ENCODE measurements around the gene DDX31.

Gene DDX31

GRCh38 chr9:132671620-132672412 lies 2.0 kb upstream of the DDX31 start:
- no peak for DNase-seq

GRCh38 chr9:132670457-132671391 lies 941 bp upstream of the DDX31 start, which contains the start of gene GTF3C4:
Gene GTF3C4, plus strand, starts transcription at chr9:132670464. Its CDS starts 135 bp downstream, at chr9:132670599.
- peak; percentile 64 for DNase-seq

DNA sequence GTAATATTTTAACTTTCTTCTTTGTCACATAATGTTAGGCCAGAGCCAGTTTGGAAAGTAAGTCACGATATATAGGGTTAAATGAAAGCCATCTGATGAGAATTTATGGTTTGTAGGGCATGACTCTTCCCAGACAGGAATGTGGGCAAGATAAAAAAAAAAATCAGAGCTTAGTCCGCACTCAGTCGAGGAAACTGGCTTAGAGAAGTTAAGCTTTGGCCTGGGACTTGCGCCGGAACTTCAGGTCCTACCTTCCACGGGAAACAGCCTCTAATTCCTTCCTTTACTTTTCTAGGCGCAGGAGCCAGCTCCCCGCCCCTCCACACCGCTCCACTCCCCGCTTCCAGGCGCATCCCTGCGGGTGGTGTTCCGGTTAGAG lies 475 bp downstream of the DDX31 start:
- DNase-seq, result no peak

GRCh38 chr9:132663851-132664250 lies 5.9 kb downstream of the DDX31 start:
- DNase-seq, result no peak

DNA sequence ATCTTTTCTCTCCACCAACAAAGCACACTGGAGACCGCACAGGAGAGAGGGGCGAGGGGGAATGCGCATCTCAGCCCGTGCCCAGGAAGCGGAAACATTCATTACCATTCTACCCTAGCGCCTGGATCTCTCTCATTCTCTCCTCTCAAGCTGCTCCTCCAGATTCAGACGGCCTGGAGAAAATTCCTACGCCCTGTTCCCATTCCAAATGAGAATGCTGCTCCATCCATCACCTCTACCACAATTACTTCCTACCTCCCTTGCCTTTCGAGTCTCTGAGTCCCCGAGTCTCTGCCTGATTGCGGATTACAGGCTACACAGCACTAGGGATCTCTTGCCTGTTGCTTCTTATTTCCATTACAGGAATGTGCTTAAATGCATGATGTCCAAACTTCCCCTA lies 6.7 kb downstream of the DDX31 start:
- DNase-seq, result no peak

DNA sequence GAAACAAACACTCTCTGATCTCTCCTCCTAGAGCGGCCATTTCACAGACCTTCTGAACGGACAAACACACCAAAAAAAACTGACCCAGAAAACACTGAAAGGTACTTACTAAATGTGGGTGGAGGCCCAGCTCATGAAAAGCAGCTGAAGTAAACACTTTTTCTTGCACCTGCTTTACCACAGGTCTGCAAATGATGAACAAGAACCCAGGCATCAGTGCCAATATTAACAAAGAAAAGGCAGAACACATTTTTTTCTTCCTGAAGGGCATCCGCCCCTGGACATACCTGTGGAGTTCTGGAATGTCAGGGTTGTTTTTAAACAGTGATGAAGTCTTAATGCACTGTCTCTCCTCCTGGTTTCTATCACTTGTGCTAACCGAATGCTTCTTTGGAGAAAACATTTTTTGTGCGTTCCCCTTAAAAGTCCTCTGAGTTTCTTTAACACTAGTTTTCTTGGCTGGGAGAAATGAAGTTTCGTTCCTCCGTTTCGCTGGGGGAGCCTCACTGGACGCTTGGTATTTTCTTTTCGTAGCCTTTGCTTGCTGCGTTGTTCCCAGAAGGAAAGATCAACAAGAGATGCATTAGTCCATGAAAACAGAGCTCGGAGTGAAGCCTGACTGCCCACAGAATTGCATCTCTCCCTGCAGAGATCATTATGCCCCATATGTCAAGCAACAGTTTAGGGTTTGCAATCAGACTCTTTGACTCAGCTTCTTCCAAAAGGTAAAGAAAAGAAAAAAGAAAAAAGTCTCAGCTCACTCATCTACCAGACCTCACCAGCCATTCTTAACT lies 7.4 kb downstream of the DDX31 start:
- no peak for DNase-seq

- no peak for DNase-seq
Observed at GRCh38 chr9:132656299-132656698, 13.5 kb downstream of the DDX31 start.

GRCh38 chr9:132651259-132651658 lies 18.5 kb downstream of the DDX31 start:
- no peak for DNase-seq

GRCh38 chr9:132648685-132649084 lies 21.1 kb downstream of the DDX31 start:
- no peak for DNase-seq

GRCh38 chr9:132648283-132648682 lies 21.5 kb downstream of the DDX31 start:
- no peak for DNase-seq

DNA sequence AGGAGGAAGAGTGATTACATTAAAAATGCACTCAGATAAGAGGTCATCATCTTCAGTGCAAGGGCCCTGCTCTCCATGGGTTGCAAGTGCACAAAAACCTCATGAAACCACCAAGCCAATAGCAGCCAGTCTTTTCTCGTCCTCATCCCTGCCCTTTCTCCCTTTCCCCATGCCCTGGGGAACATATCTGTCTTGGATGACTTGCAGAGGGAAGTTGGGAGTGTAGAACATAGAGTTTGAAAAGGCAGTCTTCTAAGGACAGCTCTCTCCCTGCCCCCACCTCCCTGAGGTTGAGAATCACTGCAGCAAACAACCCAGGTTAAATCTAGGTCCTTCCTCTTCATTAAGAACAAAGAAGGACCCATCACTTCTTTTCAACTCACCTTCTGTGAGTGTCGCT lies 22.0 kb downstream of the DDX31 start:
- DNase-seq, result no peak

- no peak for DNase-seq
Observed at GRCh38 chr9:132647355-132647754, 22.4 kb downstream of the DDX31 start.

DNA sequence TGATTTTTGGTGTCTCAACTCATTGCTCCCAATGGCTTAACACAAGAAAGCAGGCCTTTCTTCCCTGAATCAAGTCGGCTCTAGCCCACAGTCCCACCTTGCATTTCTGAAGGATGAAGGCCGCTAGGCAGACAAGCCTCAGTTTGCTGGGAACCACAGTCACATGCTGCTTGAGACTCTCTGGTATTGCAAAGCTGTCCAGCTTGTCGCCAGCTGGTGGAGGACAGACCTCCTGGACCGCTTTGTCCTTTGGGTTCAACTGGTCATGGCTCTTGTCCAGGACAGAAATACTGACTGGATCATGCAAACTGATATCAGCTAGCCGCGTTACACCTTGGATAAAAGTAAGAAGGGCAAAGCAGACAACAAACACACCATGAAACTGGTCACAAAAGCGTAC lies 23.1 kb downstream of the DDX31 start:
- DNase-seq, result no peak

DNA sequence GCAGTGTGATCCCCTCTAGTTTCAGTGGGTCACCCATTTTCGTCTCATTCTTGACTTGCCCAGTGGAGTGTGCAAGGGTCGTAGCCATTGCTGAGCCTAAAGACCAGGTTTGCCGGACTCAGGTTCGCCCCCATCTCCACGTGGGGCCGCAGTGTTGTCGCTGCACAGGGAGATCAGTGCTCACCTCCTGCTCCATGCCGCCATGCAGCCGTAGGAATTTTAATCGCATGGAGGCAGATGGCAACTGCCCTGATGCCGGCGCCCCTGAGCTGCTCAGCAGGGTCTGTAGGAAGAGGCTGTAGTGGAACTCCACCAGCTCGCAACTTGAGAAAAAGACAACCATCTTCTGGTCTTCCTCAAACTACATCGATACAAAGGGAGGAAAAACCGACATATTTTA lies 24.1 kb downstream of the DDX31 start:
- DNase-seq, result no peak

GRCh38 chr9:132645306-132645705 lies 24.5 kb downstream of the DDX31 start:
- DNase-seq, result no peak

DNA sequence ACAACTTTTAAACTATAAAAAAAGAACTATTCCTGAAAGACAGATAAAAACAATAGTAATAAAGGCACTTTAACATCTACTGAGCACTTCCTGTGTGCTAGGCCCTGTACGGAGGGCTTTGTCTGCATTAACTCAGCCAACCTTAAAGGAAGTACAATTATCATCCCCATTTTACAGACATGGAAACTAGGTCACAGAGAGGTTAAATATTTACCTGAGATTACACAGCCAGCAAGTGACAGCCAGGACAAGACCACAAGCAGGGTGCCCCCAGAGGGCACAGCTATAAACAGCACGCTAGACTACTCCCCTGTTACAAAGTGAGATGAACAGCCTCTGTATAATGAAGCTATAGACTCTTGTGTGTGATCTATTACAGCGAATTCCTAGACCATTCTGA lies 25.5 kb downstream of the DDX31 start:
- DNase-seq, result no peak

- no peak for DNase-seq
Observed at GRCh38 chr9:132641216-132641615, 28.6 kb downstream of the DDX31 start.

- no peak for DNase-seq
Observed at GRCh38 chr9:132639322-132639721, 30.5 kb downstream of the DDX31 start.

DNA sequence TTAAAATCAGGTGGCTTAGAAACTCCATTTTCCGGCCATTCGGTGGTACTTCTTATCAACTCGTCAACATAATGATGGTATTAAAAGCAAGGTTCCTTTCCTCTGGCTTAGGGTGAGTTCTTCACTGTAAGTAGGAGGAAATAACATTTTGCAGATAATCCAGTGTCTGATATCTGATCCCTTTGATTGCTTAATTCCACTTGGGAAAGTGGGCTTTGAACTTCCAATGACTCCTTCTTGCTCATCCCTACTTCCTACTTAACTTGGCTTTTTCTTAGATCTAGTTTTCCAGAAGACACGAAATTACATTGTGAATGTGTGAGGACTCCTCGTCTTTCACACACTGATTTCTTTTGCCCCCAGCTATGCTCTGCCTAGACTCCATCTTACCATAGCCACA lies 31.5 kb downstream of the DDX31 start:
- no peak for DNase-seq

DNA sequence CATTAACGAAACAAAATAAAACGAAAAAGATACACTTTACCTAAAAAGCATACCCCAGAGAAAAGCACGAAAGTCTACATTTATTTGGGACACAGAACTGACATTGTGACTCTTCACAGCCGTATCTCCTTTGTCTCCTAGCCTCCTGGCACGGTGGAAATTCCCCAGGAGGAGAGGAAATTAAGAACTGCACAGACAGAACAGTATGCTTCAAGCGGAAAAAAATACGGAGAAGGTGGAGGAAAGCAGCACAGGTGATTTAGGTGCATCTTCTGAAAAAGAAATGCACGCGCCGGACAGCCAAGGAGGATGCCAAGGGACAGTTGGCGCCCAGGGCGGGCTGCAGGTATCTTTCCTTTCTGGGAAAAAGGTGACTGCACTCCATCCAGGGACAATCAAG lies 32.0 kb downstream of the DDX31 start:
- no peak for DNase-seq

GRCh38 chr9:132637351-132637750 lies 32.4 kb downstream of the DDX31 start:
- no peak for DNase-seq

GRCh38 chr9:132634327-132634726 lies 35.5 kb downstream of the DDX31 start:
- DNase-seq, result no peak

Measured in activated T-cell treated with anti-CD3 and anti-CD28 coated beads, Interleukin-2, amount 50 U/mL, for 1 hour (primary cell).